Vagina (tissue), 2 donors: Measurements from ENCODE around the gene EXOC2.

Experiments
- POLR2A ChIP-seq, 2 donors: fragments of 450-650 bp; IDR thresholded peaks; one replicate each; pipeline ENCODE4 v1.6.1; 2017; ENCODE audit warnings: antibody characterized with exemption in 2 of 2, mild to moderate bottlenecking in 2 of 2, moderate library complexity in 2 of 2
- TF ChIP-seq, protein P1 (sequence below), 3 experiments: fragments of 450-650 bp in 2 of 3; fragments of 200-600 bp in 1 of 3; sonication (generic) in 1 of 3; IDR thresholded peaks; one replicate each; pipeline ENCODE4 v1.5.1; 2017 to 2019; ENCODE audit warnings: antibody characterized with exemption in 3 of 3, mild to moderate bottlenecking in 2 of 3, moderate library complexity in 2 of 3

GRCh38 chr6:501891-502601 is 190.9 kb downstream of the EXOC2 start:
- TF ChIP-seq, protein P1, sequence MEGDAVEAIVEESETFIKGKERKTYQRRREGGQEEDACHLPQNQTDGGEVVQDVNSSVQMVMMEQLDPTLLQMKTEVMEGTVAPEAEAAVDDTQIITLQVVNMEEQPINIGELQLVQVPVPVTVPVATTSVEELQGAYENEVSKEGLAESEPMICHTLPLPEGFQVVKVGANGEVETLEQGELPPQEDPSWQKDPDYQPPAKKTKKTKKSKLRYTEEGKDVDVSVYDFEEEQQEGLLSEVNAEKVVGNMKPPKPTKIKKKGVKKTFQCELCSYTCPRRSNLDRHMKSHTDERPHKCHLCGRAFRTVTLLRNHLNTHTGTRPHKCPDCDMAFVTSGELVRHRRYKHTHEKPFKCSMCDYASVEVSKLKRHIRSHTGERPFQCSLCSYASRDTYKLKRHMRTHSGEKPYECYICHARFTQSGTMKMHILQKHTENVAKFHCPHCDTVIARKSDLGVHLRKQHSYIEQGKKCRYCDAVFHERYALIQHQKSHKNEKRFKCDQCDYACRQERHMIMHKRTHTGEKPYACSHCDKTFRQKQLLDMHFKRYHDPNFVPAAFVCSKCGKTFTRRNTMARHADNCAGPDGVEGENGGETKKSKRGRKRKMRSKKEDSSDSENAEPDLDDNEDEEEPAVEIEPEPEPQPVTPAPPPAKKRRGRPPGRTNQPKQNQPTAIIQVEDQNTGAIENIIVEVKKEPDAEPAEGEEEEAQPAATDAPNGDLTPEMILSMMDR (IDR thresholded peaks at IDR 0.05), result no peak
- TF ChIP-seq POLR2A (IDR thresholded peaks at IDR 0.05), result no peak
